HepG2 (cell line): ENCODE data around the gene SULT1E1. TPM values are rescaled to one million over a fixed set of nuclear protein-coding genes. Genes with fewer than 3 reads are reported as not detected.

Experiments used
- ATRX ChIP-seq: sonication (generic); formaldehyde crosslinking; IDR thresholded peaks from 2 replicates; pipeline ENCODE4 v1.4.0; 2020; ENCODE audit warnings: missing genetic modification reagents, borderline replicate concordance
- CBX1 ChIP-seq: IDR thresholded peaks from one replicate; pipeline ENCODE4 v1.6.1; 2016; ENCODE audit warnings: antibody characterized with exemption, low read depth
- KLF15 ChIP-seq: sonication (generic); formaldehyde crosslinking; IDR thresholded peaks from 2 replicates; pipeline ENCODE4 v1.8.1; 2023; ENCODE audit warnings: borderline replicate concordance, mild to moderate bottlenecking, inconsistent platforms, missing genetic modification reagents, mixed read lengths
- MEF2D ChIP-seq: sonication (generic); formaldehyde crosslinking; IDR thresholded peaks from 2 replicates; pipeline ENCODE4 v1.5.1; 2020; ENCODE audit warnings: mild to moderate bottlenecking, missing genetic modification reagents
- ONECUT2 ChIP-seq: sonication (generic); formaldehyde crosslinking; IDR thresholded peaks from 2 replicates; pipeline ENCODE4 v1.4.0; 2020; ENCODE audit warnings: missing genetic modification reagents
- TEAD3 ChIP-seq: optimal IDR thresholded peaks from 2 replicates; pipeline ENCODE3; 2016; ENCODE audit warnings: borderline replicate concordance
- ZFX ChIP-seq: sonication (generic); formaldehyde crosslinking; IDR thresholded peaks from 2 replicates; pipeline ENCODE4 v1.4.0; 2020; ENCODE audit warnings: mild to moderate bottlenecking, low read depth, missing genetic modification reagents, moderate library complexity
- ZNF260 ChIP-seq: sonication (generic); formaldehyde crosslinking; IDR thresholded peaks from 2 replicates; pipeline ENCODE4 v1.4.0; 2020; ENCODE audit warnings: missing genetic modification reagents, low read depth, mild to moderate bottlenecking, borderline replicate concordance
- ZNF263 ChIP-seq: sonication (generic); formaldehyde crosslinking; IDR thresholded peaks from 2 replicates; pipeline ENCODE4 v1.4.0; 2020; ENCODE audit warnings: missing genetic modification reagents
- ZNF549 ChIP-seq: sonication (generic); formaldehyde crosslinking; IDR thresholded peaks from 2 replicates; pipeline ENCODE4 v1.5.0; 2020; ENCODE audit warnings: missing genetic modification reagents
- ZNF557 ChIP-seq: sonication (generic); formaldehyde crosslinking; IDR thresholded peaks from 2 replicates; pipeline ENCODE4 v1.4.0; 2020; ENCODE audit warnings: missing genetic modification reagents
- polyA plus RNA-seq, 8 experiments: library from polyadenylated mRNA; depleted of rRNA in 3 of 8; stranded (reverse) in 7 of 8; unstranded in 1 of 8; fragments of >200 nt; fragmentation: Illumina TruSeq in 4 of 8; extraction: Trizol in 4 of 8; gene quantifications; 2 replicates each; pipeline versions ENCODE4 v1.2.1 to v1.2.3, GENCODE V29; 2011 to 2016; ENCODE audit warnings: low read depth in 4 of 8, missing spikeins in 1 of 8, mixed read lengths in 1 of 8; ENCODE audit not compliant: insufficient read depth in 1 of 8
- total RNA-seq, 5 experiments: library from RNA; depleted of rRNA; stranded (reverse); fragments of >200 nt; fragmentation: Illumina TruSeq; extraction: Trizol; gene quantifications; 2 replicates each; pipeline ENCODE4 v1.2.3, GENCODE V29; 2016; ENCODE audit warnings: low read depth in 1 of 5
- TF ChIP-seq, protein P1 (sequence below): sonication (generic); formaldehyde crosslinking; IDR thresholded peaks from 2 replicates; pipeline ENCODE4 v1.4.0; 2020; ENCODE audit warnings: mild to moderate bottlenecking, missing genetic modification reagents
- TF ChIP-seq, protein P2 (sequence below): sonication (generic); formaldehyde crosslinking; conservative IDR thresholded peaks from 2 replicates; pipeline ENCODE4 v1.4.0; 2020; ENCODE audit warnings: missing genetic modification reagents
- TF ChIP-seq, protein P3 (sequence below): sonication (generic); formaldehyde crosslinking; IDR thresholded peaks from 2 replicates; pipeline ENCODE4 v1.8.0; 2022; ENCODE audit warnings: low read depth, missing genetic modification reagents

The SULT1E1 gene
- total and polyA plus RNA-seq, 2 of the 13 experiments (the other 11 are each of a cell fraction or from before 2014, with no cell fraction given) = 1.7 to 3.9 TPM

DNA sequence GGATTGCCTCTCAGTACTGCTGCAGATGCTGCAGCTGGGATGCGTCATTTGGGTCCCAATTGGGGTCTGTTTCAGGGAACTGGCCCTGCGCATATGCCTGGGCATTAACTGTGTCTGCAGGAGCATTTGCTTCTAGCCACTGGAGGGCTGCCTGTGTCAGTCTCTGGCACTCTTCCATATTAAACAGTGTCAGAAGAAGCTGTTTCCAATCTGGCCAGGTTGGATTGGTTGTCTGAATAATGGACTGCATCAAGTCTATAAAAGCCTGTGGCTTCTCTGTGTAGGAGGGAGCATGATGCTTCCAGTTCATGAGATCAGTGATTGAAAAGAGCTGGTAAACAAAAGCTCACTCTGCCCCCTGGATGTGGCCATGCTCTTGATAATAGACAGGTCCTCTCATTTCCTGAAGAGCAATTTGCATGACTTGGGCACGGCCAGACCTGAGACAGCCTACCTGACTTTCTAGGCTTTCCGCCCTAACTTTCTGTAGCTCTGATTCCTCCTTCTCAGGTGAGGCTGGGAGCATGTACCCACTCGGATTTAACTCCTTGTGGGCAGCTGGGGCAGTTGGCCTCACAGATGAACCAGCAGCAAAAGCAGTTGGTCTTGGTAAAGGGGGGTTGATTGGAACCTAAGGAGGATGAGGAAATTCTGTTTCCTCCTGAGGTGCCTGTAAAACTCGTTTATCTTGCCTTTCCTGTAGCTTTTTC, 29.2 kb downstream of the SULT1E1 start (continued):
- TF ChIP-seq, protein P1, sequence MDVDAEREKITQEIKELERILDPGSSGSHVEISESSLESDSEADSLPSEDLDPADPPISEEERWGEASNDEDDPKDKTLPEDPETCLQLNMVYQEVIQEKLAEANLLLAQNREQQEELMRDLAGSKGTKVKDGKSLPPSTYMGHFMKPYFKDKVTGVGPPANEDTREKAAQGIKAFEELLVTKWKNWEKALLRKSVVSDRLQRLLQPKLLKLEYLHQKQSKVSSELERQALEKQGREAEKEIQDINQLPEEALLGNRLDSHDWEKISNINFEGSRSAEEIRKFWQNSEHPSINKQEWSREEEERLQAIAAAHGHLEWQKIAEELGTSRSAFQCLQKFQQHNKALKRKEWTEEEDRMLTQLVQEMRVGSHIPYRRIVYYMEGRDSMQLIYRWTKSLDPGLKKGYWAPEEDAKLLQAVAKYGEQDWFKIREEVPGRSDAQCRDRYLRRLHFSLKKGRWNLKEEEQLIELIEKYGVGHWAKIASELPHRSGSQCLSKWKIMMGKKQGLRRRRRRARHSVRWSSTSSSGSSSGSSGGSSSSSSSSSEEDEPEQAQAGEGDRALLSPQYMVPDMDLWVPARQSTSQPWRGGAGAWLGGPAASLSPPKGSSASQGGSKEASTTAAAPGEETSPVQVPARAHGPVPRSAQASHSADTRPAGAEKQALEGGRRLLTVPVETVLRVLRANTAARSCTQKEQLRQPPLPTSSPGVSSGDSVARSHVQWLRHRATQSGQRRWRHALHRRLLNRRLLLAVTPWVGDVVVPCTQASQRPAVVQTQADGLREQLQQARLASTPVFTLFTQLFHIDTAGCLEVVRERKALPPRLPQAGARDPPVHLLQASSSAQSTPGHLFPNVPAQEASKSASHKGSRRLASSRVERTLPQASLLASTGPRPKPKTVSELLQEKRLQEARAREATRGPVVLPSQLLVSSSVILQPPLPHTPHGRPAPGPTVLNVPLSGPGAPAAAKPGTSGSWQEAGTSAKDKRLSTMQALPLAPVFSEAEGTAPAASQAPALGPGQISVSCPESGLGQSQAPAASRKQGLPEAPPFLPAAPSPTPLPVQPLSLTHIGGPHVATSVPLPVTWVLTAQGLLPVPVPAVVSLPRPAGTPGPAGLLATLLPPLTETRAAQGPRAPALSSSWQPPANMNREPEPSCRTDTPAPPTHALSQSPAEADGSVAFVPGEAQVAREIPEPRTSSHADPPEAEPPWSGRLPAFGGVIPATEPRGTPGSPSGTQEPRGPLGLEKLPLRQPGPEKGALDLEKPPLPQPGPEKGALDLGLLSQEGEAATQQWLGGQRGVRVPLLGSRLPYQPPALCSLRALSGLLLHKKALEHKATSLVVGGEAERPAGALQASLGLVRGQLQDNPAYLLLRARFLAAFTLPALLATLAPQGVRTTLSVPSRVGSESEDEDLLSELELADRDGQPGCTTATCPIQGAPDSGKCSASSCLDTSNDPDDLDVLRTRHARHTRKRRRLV (CRISPR knock-in tag) = no peak
- TF ChIP-seq ZNF549 (no peak), ZNF260 (CRISPR knock-in tag) (no peak), ONECUT2 (CRISPR knock-in tag) (no peak), TEAD3 (CRISPR knock-in tag) (no peak), CBX1 (no peak), ZNF263 (no peak), MEF2D (CRISPR knock-in tag) (no peak), ZNF557 (CRISPR knock-in tag) (no peak), KLF15 (CRISPR knock-in tag) (no peak), ZFX (CRISPR knock-in tag) (no peak), ATRX (CRISPR knock-in tag) (no peak)
- TF ChIP-seq, protein P2, sequence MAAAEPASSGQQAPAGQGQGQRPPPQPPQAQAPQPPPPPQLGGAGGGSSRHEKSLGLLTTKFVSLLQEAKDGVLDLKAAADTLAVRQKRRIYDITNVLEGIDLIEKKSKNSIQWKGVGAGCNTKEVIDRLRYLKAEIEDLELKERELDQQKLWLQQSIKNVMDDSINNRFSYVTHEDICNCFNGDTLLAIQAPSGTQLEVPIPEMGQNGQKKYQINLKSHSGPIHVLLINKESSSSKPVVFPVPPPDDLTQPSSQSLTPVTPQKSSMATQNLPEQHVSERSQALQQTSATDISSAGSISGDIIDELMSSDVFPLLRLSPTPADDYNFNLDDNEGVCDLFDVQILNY (CRISPR knock-in tag) = no peak
- TF ChIP-seq, protein P3, sequence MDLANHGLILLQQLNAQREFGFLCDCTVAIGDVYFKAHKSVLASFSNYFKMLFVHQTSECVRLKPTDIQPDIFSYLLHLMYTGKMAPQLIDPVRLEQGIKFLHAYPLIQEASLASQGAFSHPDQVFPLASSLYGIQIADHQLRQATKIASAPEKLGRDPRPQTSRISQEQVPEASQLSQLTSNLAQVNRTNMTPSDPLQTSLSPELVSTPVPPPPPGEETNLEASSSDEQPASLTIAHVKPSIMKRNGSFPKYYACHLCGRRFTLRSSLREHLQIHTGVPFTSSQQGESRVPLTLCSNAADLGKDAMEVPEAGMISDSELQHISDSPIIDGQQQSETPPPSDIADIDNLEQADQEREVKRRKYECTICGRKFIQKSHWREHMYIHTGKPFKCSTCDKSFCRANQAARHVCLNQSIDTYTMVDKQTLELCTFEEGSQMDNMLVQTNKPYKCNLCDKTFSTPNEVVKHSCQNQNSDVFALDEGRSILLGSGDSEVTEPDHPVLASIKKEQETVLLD (CRISPR knock-in tag) = no peak
